GM21360 (cell line): ENCODE results near the gene CHPT1.
"Not testable (repeated sequence)": the region's sequence is repeated elsewhere in the genome, so short reads cannot be mapped to it uniquely, and the experiment has no call there.

ENCODE experiments used
- ATAC-seq: cut with Tn5 transposase; IDR thresholded peaks from one replicate; pipeline ENCODE4 v1.9.1; 2021; ENCODE audit warnings: mild to moderate bottlenecking, moderate library complexity; ENCODE audit not compliant: unreplicated experiment

Gene CHPT1

DNA sequence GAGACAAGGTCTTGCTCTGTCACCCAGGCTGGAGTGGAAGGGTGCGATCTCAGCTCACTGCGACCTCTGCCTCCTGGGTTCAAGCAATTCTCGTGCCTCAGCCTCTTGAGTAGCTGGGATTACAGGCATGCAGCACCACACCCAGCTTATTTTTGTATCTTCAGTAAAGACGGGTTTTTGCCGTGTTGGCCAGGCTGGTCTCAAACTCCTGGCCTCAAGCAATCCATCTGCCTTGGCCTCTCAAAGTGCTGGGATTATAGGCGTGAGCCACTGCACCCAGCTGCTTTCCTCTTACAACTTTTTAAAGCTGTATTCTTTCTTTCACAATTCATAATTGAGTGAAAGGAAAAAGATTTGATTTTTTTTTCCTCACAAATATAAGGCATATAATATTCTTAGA is 15.8 kb upstream of the CHPT1 start:
- not testable (repeated sequence) for ATAC-seq

DNA sequence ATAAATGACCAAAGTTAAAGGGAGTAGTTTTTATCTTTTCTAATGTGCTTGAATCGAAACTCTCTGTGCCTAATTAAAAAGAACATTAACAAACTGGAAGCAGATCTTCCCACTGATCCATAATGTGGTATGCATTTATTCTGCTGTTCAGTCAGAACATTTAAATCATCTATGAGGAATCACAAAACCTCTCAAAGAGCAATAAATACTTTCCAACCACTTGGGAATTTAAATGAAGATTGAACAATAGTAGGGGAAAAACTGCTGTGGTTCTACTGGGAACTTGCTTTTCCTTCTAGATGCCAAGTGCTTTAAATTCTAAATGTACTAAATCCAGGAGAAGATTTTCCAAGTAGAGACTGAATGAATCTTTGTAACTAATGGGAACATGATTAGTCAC is 12.3 kb upstream of the CHPT1 start:
- ATAC-seq = no peak

DNA sequence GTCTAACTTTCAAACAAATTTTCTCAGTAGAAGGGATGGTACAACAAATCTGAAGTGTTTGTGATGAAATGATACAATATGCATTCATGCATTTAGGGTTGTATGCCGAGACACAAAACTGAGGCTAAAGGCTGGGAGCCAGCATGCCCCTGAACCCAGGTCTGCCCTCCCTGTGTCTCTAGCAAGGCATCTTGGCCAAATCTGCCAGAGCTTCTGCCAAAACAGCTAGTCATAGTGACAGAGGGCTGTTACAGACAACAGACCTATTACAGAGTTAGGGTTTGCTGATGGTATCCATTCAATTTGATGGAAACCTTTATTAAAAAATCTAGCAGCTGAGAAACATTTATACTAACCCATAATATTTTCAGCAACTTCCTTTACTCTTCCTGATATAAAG is 11.3 kb upstream of the CHPT1 start:
- no peak for ATAC-seq

DNA sequence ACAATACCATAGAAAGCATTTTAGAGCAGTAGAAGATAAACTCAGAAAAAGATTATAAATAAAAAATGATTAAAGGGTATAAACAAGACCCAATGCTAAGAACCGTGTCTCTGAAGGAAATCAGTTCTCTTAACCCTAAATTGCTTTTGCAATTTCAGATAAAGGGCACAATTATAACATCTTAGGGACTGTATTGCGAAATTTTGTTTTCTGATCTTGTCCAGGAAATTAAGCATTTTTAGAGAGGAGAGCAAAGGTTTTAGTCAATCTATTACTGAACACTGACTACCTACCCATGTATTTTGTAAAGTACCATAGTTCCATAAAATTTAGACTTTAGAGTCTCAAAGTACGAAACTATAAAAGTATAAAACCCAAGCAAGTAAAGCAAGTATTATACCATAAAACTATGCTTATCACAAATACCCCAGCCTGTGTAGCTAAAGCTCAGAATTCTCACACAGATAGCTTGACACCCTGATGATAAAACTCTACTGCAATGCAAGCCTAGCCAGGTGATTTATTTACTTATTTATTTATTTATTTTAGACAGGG is 6.8 kb upstream of the CHPT1 start:
- no peak for ATAC-seq

DNA sequence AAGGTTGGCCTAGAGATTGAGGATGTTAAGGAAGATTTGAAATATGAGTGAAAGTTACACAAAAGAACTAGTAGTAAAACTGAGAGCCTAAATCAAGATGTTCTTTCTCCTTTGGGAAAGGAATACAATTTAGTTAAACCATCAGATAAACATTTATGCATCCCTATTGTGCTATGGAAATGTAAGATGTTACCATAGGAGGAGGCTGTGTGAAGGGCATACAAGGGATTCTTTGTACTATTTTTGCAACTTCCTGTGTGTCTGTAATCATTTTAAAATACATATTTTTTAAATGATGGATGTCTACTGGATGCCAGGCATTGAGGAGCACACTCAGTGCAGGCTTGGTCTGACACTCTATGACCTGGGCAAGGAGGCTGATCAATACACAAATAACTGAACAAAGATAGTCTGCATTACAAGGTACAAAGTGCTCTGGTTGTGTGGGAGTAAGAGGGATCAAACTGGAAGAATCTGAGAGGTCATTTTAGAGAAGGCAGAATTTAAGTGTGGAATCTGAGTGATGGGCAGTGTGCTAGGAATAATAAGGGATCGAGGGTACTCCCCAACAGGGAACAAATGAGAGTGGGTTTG is 5.8 kb upstream of the CHPT1 start:
- ATAC-seq = no peak

DNA sequence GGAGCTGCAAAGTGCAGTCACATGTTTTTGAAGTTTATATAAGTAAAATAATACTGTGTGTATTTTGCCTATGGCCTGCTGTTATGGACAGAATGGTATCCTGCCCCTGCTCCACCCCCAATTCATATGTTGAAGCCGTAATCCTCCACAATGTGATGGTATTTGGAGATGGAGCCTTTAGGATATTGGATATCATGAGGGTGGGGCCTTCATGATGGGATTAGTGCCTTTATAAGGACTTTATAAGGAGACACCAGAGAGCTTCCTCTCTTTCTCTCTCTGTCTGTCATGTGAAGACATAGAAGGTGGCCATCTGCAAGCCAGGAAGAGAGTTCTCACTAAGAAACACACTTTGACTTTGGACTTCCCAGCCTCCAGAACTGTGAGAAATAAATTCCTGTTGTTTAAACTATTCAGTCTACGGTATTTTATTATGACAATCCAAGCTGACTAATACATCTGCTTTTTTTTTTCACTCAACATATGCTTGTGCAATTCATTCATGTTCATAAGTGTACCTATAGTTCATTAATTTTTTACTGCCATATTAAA is 3.1 kb upstream of the CHPT1 start:
- no peak for ATAC-seq

DNA sequence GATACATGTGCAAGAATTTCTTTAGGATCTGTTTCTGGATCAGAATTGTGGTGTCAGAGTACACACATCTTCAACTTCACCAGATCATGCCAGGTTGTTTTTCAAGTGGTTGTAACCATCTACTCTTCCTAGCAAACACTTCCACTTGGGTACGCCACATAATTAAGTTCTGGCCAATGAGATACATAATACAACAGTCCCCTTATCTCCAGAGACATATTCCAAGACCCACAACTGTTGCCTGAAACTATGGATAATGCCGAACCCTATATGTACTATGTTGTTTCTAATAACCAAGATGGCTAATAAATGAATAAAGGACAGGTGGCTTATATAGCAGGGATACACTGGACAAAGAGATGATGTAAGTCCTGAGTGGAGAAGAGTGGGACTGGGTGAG is 2.5 kb upstream of the CHPT1 start:
- no peak for ATAC-seq

DNA sequence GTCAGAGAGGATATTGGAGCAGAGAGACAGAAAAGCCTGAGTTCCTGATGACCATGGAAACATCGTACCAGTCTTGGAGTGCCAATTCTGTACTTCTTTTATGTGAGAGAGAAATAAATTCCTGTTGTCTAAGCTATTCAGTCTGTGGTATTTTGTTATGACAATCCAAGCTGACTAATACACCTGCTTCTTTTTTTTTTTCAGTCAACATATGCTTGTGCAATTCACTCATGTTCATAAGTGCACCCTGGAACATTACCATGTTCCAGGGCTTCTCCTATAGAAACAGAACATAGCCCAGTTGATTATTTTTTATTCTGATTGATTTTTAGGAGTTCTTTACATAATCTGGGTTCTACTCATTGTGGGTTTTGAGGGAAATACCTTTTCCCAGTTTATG is 1.7 kb upstream of the CHPT1 start:
- ATAC-seq = no peak

DNA sequence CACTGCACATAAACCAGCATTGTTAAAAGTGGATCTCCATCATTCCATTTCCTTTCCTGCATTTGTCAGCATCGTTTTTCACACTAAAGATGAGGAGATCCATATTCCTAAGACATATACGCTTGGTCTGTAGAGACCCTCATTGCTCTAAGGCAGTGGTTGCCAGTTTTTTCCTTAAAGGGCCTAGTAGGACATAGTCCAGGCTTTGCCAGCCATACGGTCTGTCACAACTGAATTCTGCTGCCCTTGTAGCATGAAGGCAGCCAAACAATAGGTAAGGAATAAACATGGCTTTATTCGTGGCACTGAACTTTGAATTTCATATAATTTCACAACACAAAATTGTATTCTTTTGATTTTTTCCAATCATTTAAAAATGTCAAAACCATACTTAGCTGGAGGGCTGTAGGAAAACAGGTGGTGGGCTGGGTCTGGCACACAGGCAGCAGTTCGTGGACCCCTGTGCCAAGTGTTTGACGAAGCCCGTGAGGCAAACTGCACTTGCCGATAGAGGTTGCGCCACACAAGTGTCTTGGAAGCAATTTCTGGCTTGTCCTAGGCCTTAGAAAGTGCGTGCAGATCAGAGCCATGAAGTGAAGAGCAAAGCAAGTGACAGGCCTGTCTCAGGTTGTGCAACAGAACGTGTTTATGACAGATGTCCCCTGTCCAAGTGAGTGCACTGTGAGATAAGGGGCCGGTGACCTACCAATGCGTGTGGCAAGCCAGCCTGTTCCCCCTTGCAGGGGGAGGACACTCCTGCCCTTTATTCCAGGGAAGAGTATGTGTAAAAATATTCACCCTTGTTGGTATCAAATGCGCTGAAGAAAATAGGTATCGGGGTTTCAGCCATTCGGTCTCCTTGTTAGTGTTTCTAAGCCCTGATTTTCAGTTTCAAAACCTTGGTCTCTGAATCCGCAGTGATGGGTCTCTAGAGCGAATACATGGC is 916 bp upstream of the CHPT1 start:
- peak; percentile 34 for ATAC-seq

DNA sequence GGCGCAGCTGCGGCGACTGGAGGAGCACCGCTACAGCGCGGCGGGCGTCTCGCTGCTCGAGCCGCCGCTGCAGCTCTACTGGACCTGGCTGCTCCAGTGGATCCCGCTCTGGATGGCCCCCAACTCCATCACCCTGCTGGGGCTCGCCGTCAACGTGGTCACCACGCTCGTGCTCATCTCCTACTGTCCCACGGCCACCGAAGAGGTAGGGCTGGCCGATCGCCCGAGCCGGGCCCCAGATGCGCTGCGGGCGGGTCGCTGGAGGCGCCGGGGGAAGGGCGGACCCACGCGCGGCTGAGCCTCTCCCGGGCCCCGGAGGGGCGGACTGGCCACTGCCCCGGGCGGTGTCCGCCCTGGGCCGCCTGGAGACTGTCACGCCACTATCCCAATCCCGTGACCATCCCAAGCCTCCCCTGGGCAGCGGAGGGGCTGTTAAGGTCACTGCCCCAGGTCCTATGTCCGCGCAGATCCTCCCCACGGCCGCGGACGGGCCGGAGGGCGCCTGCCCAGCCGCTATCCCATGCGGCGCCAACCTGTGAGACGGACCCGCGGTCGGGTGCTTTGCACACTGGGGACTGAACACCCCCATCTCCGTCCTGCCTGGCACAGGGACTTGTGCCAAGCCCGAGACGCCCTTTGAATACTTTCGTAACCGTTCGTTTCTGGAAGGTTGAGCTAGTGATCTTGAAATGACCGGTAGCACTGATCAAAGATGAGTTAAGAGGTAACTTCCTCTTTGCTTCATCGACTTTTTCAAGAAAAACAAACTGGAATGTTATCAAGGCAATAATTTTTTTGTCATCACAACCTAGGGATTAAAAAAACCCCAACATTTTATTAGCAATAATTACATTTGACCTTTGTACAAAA is 725 bp downstream of the CHPT1 start:
- peak; percentile 28 for ATAC-seq

DNA sequence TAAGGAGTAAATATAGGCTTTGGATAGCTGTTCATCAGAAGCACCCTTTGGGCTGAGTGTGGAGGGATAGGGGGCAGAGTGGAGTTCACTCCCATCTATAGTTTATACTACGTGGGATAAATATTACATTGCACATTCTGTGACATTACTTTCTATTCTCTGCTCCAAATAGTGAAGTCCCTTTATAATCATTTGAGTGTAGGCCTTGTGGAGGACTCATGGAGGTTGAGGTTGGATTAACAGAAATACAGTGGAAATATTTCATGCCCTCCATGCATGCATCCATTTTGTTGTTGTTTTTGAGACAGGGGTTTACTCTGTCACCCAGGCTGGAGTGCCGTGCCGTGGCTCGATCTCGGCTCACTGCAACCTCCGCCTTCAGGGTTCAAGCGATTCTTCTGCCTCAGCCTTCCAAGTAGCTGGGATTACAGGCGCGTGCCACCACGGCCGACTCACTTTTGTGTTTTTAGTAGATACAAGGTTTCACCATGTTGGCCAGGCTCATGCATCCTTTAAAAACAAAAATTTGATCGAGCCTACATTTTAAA is 1.4 kb downstream of the CHPT1 start:
- no peak for ATAC-seq

DNA sequence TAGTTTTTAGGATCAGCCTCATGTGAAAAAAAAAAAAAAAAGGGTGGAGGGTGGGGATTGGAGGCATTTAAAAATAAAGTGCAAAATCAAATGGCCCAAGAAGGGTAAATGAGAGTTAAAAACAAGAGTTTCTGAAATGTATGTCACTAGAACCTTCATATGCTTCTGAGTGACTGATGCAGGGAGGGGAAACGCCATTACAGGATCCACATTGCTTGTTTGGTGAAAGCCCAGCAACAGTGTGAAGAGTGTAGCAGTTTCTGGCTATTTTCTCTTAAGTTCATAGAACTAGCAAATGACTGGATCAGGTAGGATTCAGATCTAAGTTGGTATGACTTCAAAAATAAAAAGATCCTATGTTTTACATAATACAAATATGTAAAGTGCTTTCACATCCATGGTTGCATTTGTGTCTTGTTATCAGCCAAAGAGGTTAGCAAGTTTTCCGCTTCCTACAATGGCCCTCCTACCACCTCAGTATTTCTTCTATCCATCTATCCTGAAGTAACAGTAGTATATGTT is 2.9 kb downstream of the CHPT1 start:
- no peak for ATAC-seq

DNA sequence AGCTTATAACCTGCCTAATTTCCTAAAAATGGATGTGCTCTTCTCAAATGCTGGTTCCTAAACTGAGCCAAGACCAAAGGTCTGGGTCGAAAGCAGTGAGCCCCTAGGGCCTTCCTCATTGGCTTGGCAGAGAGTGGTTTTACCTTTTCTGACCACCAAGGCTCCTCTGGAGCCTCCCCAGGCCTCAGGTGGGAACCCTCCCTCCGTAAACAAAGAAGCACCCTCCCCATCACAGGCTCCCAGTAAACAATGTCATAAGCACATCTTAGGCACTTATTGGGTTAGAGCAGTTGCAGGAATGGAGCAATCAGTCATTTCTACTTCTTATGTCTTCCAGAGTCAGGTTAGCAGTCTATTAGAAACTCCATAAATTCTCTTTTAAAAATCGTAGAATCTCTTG is 6.0 kb downstream of the CHPT1 start:
- no peak for ATAC-seq

DNA sequence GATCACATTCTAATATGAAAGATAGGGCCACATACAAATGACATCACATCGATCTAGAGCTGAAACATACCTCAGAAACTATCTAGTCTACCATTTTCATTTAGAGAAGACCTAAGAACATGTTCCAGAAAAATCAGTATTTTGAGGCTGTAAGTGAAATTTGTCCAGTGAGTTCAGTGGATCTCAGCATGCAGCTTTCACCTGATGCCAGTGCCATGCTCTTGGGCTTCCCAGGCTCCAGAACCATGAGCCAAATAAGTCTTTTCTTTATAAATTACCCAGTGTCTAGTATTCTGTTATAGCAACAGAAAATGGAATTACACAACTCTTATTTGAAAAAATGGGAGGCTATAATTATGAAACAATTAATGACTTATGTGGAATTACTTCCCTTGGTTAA is 9.0 kb downstream of the CHPT1 start:
- no peak for ATAC-seq

DNA sequence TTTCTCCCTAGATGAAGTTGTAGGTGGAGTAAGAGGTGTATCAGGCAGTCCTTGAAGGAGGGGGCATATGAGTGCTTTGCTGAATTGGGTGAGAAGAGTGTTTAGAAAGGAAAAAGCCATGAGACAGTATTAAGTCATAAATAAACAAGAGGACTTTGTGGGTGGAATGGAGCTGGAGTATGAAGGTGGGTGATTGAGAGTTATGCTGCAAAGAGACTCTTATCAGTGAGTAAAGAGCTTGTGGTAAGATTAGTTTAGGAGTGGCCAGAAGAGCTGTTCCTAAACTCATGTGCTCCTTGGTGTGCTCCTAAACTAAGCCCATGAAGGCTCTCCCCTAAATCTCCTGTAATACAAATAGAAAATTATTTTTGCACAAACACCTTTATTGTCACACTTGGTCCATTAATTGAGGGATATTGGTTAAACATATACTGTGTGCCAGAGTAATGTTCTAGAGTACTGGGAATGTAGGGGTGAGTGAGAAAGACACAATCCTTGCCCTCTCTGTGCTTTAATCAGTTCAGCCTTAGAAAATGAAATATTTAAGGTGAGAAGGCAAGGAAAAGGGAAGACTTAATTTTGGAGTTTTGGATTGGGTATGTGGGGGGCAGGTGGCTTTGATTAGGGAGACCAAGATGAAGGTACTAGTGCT is 9.8 kb downstream of the CHPT1 start:
- no peak for ATAC-seq

DNA sequence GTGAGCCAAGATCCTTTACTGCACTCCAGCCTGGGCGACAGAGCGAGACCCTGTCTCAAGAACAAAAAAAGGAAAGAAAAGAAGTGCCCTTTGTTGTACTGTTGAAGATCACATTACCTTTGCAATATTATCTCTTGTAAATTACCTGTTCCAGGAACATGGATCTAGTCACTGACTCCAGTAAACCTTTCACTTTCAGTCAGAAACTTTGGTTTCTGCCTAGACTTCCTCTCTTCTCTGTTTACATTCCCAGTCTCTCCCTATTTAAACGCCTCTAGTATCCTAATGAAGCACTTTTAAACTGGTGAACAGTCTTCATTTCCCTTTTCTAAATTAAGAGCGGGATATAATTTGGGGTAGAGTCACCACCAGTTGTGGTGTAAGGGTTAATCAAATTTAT is 12.8 kb downstream of the CHPT1 start:
- ATAC-seq = no peak

DNA sequence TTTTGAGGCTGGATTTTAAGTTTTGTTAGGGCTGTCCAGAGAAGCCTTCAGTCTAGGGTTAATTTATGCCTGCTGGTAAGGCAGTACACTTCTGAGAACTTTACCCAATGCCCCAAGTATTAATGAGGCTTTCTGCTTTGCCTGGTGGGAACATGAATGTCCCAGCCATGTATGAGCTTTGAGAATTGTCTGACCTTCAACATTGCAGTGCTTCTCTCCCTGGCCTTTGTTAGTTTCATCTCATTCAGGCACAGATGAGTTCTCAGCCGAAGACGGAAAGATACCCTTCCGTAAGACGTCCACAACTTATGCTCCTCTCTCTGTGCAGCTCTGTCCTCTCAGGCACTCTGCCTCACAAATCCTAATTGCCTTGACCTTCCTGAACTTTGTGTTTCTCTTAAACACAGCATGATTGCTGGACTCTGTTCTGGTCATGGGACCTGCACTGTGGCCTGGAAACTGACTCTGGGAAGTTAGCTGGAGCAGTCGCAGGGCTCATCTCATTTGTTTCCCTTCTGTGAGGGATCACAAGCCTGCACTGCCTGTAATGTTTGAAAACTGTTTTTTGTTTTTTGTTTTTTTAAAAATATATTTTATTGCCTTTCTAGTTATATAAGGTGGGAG is 15.7 kb downstream of the CHPT1 start:
- no peak for ATAC-seq

DNA sequence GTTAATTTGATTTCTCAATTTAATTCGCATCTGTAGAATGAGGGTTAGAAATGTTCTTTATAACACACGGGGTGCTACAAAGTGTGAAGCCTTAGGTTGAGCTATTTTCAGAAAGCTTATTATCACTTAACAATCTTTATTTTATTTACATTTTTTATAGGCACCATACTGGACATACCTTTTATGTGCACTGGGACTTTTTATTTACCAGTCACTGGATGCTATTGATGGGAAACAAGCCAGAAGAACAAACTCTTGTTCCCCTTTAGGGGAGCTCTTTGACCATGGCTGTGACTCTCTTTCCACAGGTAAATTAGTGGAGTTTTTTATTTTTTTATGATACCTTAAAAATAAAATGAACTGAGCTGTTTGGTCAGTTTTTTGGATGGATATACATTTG is 16.5 kb downstream of the CHPT1 start:
- ATAC-seq = no peak

DNA sequence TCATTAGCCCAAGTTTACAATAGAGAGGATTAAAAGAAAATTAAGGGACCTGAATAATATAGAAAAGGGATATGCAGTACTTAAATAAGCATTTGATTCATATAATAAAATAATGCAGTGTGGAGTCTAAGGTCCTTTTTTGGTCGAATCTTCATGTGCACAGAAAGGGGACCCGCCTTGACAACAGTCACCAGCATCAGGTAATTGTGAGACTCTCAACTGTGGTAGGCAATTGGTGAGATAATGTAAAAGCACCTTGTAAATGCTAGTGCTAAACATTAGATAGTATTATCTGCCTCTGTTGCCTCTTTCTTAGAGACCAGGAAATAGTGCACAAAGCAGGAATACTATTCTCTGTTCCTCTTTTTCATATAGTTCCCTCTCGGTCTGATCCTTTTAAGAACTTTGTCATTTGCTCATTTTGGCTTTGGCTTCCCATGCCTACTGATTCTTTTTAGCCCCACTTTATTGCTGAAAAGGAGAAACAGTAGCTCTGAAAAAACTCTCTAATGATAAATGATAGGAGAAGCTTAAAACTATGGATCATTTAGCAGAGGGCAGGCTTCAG is 17.5 kb downstream of the CHPT1 start:
- ATAC-seq = no peak
